DND-41 (cell line): Measurements from ENCODE around the gene SOX11.

ENCODE experiments used
- CTCF ChIP-seq: IDR thresholded peaks from 2 replicates; pipeline ENCODE4 v1.5.1; 2012; ENCODE audit warnings: borderline replicate concordance, low read length, moderate library complexity, mild to moderate bottlenecking; ENCODE audit not compliant: poor library complexity, severe bottlenecking; ENCODE audit errors: extremely low read depth
- EZH2 ChIP-seq: IDR thresholded peaks from 3 replicates; pipeline ENCODE4 v1.6.1; 2012; ENCODE audit warnings: borderline replicate concordance, low read depth, mild to moderate bottlenecking, moderate library complexity, low read length, inconsistent platforms; ENCODE audit not compliant: severe bottlenecking

- no peak for TF ChIP-seq CTCF
- no peak for TF ChIP-seq EZH2
Measured at GRCh38 chr2:5668682-5669250, 23.4 kb upstream of the SOX11 start.
